ENCODE data around the gene EREG.

EREG gene

DNA sequence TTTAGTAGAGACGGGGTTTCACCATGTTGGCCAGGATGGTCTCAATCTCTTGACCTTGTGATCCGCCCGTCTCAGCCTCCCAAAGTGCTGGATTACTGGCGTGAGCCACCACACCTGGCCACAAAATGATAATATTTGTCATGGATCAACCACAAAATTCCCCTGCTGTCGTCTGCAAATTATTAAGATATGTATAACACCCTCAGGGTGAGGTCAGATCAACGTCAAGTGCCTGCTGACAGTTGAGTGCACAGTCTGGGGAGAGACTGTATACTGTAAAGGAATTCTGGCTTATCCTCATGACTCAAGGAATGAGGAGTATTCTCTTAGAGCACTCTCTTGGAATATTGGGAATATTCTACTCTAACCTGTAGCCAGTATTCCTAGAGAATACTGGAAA is 45.5 kb upstream of the EREG start:
- DNase-seq: no peak
- Histone ChIP-seq H2BK15ac (replicated peaks; ENCODE audit: low read depth) (no peak overlapping the region), H3K4me3 (ENCODE audit: low read length) (no peak overlapping the region), H4K8ac (ENCODE audit: low read depth, low read length) (no peak overlapping the region), H2BK120ac (ENCODE audit: low read depth, low read length) (no peak overlapping the region), H3K27ac (ENCODE audit: low read depth, low read length) (no peak overlapping the region), H3K4ac (ENCODE audit: low read depth, low read length) (no peak overlapping the region), H3K79me2 (ENCODE audit: control insufficient read depth, insufficient read depth, low read length) (no peaks in the 10 kb centered on the region), H3K4me2 (ENCODE audit: low read length) (no peak overlapping the region), H2BK5ac (ENCODE audit: low read length) (no peak overlapping the region), H3K23ac (ENCODE audit: low read length) (no peak overlapping the region), H2AK5ac (ENCODE audit: low read length) (no peak overlapping the region), H4K5ac (ENCODE audit: low read length) (no peak overlapping the region), H3K79me1 (ENCODE audit: low read length) (no peaks in the 10 kb centered on the region), H3K36me3 (ENCODE audit: control insufficient read depth, insufficient read depth, low read length) (no peaks in the 10 kb centered on the region), H3K9ac (ENCODE audit: low read length) (no peak overlapping the region), H3K56ac (ENCODE audit: low read length) (no peak overlapping the region), H3K18ac (ENCODE audit: low read length) (no peak overlapping the region), H3K4me1 (ENCODE audit: control insufficient read depth, low read depth, low read length) (no peaks in the 10 kb centered on the region), H3K27me3 (ENCODE audit: insufficient read depth, low read length, poor library complexity) (no peaks in the 10 kb centered on the region)
- WGBS (ENCODE audit: extremely low coverage, insufficient coverage, low lambda C conversion rate): no CpG with 5 or more reads among the region's 6 CpGs

DNA sequence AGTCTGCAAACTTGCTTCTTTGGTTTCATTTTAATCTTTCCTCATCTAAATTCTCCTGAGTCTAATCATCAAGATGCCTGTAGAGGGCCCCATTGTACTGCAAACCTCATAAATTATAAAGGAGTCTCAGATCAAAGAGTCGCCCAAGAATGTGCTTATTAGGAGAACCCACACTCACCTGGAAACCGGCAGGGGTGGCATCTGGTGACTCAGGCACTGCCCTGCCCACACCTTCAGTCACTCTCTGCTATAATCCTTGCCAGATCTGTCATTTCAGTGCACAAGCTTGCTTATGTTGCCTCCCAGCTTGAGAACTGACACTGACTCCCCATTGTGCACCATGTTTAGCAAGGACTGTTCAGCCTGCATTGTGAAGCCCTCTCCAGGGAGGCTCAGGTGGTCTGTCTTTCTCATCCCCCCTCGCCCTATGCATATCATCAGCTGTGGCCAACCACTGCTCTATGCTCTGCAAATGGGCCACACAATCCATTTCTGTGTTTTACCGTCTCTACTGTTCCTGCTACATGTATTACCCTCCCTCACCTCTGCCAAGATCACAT is 44.3 kb upstream of the EREG start:
- Histone ChIP-seq H2BK120ac (ENCODE audit: low read depth, low read length) (no peak overlapping the region), H4K5ac (ENCODE audit: low read length) (no peak overlapping the region), H3K79me2 (ENCODE audit: control insufficient read depth, insufficient read depth, low read length) (no peaks in the 10 kb centered on the region), H2AK5ac (ENCODE audit: low read length) (no peak overlapping the region), H4K8ac (ENCODE audit: low read depth, low read length) (no peak overlapping the region), H3K4me3 (ENCODE audit: low read length) (no peak overlapping the region), H3K27me3 (ENCODE audit: insufficient read depth, low read length, poor library complexity) (no peaks in the 10 kb centered on the region), H3K4ac (ENCODE audit: low read depth, low read length) (no peak overlapping the region), H3K79me1 (ENCODE audit: low read length) (no peaks in the 10 kb centered on the region), H3K4me2 (ENCODE audit: low read length) (no peak overlapping the region), H3K27ac (ENCODE audit: low read depth, low read length) (no peak overlapping the region), H3K4me1 (ENCODE audit: control insufficient read depth, low read depth, low read length) (no peaks in the 10 kb centered on the region), H2BK15ac (replicated peaks; ENCODE audit: low read depth) (no peak overlapping the region), H3K56ac (ENCODE audit: low read length) (no peak overlapping the region), H3K23ac (ENCODE audit: low read length) (no peak overlapping the region), H3K9ac (ENCODE audit: low read length) (no peak overlapping the region), H2BK5ac (ENCODE audit: low read length) (no peak overlapping the region), H3K36me3 (ENCODE audit: control insufficient read depth, insufficient read depth, low read length) (no peaks in the 10 kb centered on the region), H3K18ac (ENCODE audit: low read length) (no peak overlapping the region)
- DNase-seq: peak; percentile 87
- WGBS (ENCODE audit: extremely low coverage, insufficient coverage, low lambda C conversion rate): no CpG with 5 or more reads among the region's 4 CpGs

- Histone ChIP-seq H3K27me3 (ENCODE audit: insufficient read depth, low read length, poor library complexity) (no peaks in the 10 kb centered on the region), H3K27ac (ENCODE audit: low read depth, low read length) (no peak overlapping the region), H2BK15ac (replicated peaks; ENCODE audit: low read depth) (no peak overlapping the region), H3K18ac (ENCODE audit: low read length) (no peak overlapping the region), H3K79me1 (ENCODE audit: low read length) (no peaks in the 10 kb centered on the region), H2BK120ac (ENCODE audit: low read depth, low read length) (no peak overlapping the region), H4K8ac (ENCODE audit: low read depth, low read length) (no peak overlapping the region), H2BK5ac (ENCODE audit: low read length) (no peak overlapping the region), H3K4me1 (ENCODE audit: control insufficient read depth, low read depth, low read length) (no peaks in the 10 kb centered on the region), H3K9ac (ENCODE audit: low read length) (no peak overlapping the region), H3K4ac (ENCODE audit: low read depth, low read length) (no peak overlapping the region), H3K23ac (ENCODE audit: low read length) (no peak overlapping the region), H3K36me3 (ENCODE audit: control insufficient read depth, insufficient read depth, low read length) (no peaks in the 10 kb centered on the region), H3K4me3 (ENCODE audit: low read length) (no peak overlapping the region), H3K56ac (ENCODE audit: low read length) (no peak overlapping the region), H3K4me2 (ENCODE audit: low read length) (no peak overlapping the region), H4K5ac (ENCODE audit: low read length) (no peak overlapping the region), H3K79me2 (ENCODE audit: control insufficient read depth, insufficient read depth, low read length) (no peaks in the 10 kb centered on the region), H2AK5ac (ENCODE audit: low read length) (no peak overlapping the region)
- no peak for DNase-seq
- no CpG with 5 or more reads among the region's 3 CpGs for WGBS (ENCODE audit: extremely low coverage, insufficient coverage, low lambda C conversion rate)
These were observed 42.6 kb upstream of the EREG start for GRCh38 chr4:74322301-74322700.

- H3K4me2 ChIP-seq (ENCODE audit: low read length): no peak overlapping the region
- H3K4me1 ChIP-seq (ENCODE audit: control insufficient read depth, low read depth, low read length): no peaks in the 10 kb centered on the region
- no peak for DNase-seq
- H3K9ac ChIP-seq (ENCODE audit: low read length): no peak overlapping the region
- no peaks in the 10 kb centered on the region for H3K36me3 ChIP-seq (ENCODE audit: control insufficient read depth, insufficient read depth, low read length)
- no peak overlapping the region for H3K23ac ChIP-seq (ENCODE audit: low read length)
- no peak overlapping the region for H4K8ac ChIP-seq (ENCODE audit: low read depth, low read length)
- H3K27me3 ChIP-seq (ENCODE audit: insufficient read depth, low read length, poor library complexity): no peaks in the 10 kb centered on the region
- no peak overlapping the region for H2BK120ac ChIP-seq (ENCODE audit: low read depth, low read length)
- no peak overlapping the region for H2BK5ac ChIP-seq (ENCODE audit: low read length)
- H3K4me3 ChIP-seq (ENCODE audit: low read length): no peak overlapping the region
- no peak overlapping the region for H3K18ac ChIP-seq (ENCODE audit: low read length)
- H3K27ac ChIP-seq (ENCODE audit: low read depth, low read length): no peak overlapping the region
- H3K56ac ChIP-seq (ENCODE audit: low read length): no peak overlapping the region
- no peak overlapping the region for H2AK5ac ChIP-seq (ENCODE audit: low read length)
- WGBS (ENCODE audit: extremely low coverage, insufficient coverage, low lambda C conversion rate): no CpG with 5 or more reads among the region's 4 CpGs
- H4K5ac ChIP-seq (ENCODE audit: low read length): no peak overlapping the region
- H2BK15ac ChIP-seq (replicated peaks; ENCODE audit: low read depth): no peak overlapping the region
- H3K79me2 ChIP-seq (ENCODE audit: control insufficient read depth, insufficient read depth, low read length): no peaks in the 10 kb centered on the region
- no peak overlapping the region for H3K4ac ChIP-seq (ENCODE audit: low read depth, low read length)
- H3K79me1 ChIP-seq (ENCODE audit: low read length): no peaks in the 10 kb centered on the region
These were observed 41.3 kb upstream of the EREG start for GRCh38 chr4:74323663-74324062.

DNA sequence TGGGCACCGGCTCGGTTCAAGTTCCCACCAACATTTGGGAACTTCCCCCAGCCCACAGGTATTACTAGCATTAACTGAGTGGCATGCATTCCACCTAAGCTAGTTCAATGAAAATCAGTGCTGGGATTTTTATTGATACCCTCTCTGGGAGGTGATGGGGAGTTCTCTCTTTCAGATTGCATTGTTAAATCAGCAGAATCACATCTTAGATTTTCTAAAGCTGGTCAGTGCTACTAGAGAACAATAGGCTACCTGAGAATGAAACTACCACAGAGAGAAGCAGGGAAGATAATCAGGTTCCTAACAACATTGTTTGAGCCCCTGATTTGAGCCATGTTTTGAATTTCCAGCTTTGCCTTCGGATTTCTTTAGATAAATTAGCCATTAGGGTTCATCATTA is 40.7 kb upstream of the EREG start:
- no peak for DNase-seq
- no CpG with 5 or more reads among the region's 3 CpGs for WGBS (ENCODE audit: extremely low coverage, insufficient coverage, low lambda C conversion rate)
- H3K4ac ChIP-seq (ENCODE audit: low read depth, low read length): no peak overlapping the region

GRCh38 chr4:74325886-74326285 is 39.1 kb upstream of the EREG start:
- Histone ChIP-seq H3K18ac (ENCODE audit: low read length) (no peak overlapping the region), H3K79me1 (ENCODE audit: low read length) (no peaks in the 10 kb centered on the region), H2AK5ac (ENCODE audit: low read length) (no peak overlapping the region), H3K4ac (ENCODE audit: low read depth, low read length) (no peak overlapping the region), H4K5ac (ENCODE audit: low read length) (no peak overlapping the region), H3K4me3 (ENCODE audit: low read length) (no peak overlapping the region), H2BK120ac (ENCODE audit: low read depth, low read length) (no peak overlapping the region), H2BK5ac (ENCODE audit: low read length) (no peak overlapping the region), H4K8ac (ENCODE audit: low read depth, low read length) (no peak overlapping the region), H2BK15ac (replicated peaks; ENCODE audit: low read depth) (no peak overlapping the region), H3K27me3 (ENCODE audit: insufficient read depth, low read length, poor library complexity) (no peaks in the 10 kb centered on the region), H3K4me2 (ENCODE audit: low read length) (no peak overlapping the region), H3K9ac (ENCODE audit: low read length) (no peak overlapping the region), H3K27ac (ENCODE audit: low read depth, low read length) (no peak overlapping the region), H3K4me1 (ENCODE audit: control insufficient read depth, low read depth, low read length) (no peaks in the 10 kb centered on the region), H3K79me2 (ENCODE audit: control insufficient read depth, insufficient read depth, low read length) (no peaks in the 10 kb centered on the region), H3K36me3 (ENCODE audit: control insufficient read depth, insufficient read depth, low read length) (no peaks in the 10 kb centered on the region), H3K56ac (ENCODE audit: low read length) (no peak overlapping the region), H3K23ac (ENCODE audit: low read length) (no peak overlapping the region)
- WGBS (ENCODE audit: extremely low coverage, insufficient coverage, low lambda C conversion rate): no CpG with 5 or more reads among the region's 2 CpGs
- no peak for DNase-seq

More for the DNA sequence above, 40.7 kb upstream of the EREG start:
- no peak overlapping the region for H2AK5ac ChIP-seq (ENCODE audit: low read length)
- no peak overlapping the region for H3K4me3 ChIP-seq (ENCODE audit: low read length)
- H3K27ac ChIP-seq (ENCODE audit: low read depth, low read length): no peak overlapping the region
- no peak overlapping the region for H3K9ac ChIP-seq (ENCODE audit: low read length)
- no peaks in the 10 kb centered on the region for H3K27me3 ChIP-seq (ENCODE audit: insufficient read depth, low read length, poor library complexity)
- H2BK120ac ChIP-seq (ENCODE audit: low read depth, low read length): no peak overlapping the region
- H3K4me2 ChIP-seq (ENCODE audit: low read length): no peak overlapping the region
- no peak overlapping the region for H2BK15ac ChIP-seq (replicated peaks; ENCODE audit: low read depth)
- no peak overlapping the region for H4K8ac ChIP-seq (ENCODE audit: low read depth, low read length)
- no peaks in the 10 kb centered on the region for H3K4me1 ChIP-seq (ENCODE audit: control insufficient read depth, low read depth, low read length)
- no peak overlapping the region for H4K5ac ChIP-seq (ENCODE audit: low read length)
- H3K36me3 ChIP-seq (ENCODE audit: control insufficient read depth, insufficient read depth, low read length): no peaks in the 10 kb centered on the region
- no peaks in the 10 kb centered on the region for H3K79me2 ChIP-seq (ENCODE audit: control insufficient read depth, insufficient read depth, low read length)
- H2BK5ac ChIP-seq (ENCODE audit: low read length): no peak overlapping the region
- H3K56ac ChIP-seq (ENCODE audit: low read length): no peak overlapping the region
- no peaks in the 10 kb centered on the region for H3K79me1 ChIP-seq (ENCODE audit: low read length)
- H3K23ac ChIP-seq (ENCODE audit: low read length): no peak overlapping the region
- no peak overlapping the region for H3K18ac ChIP-seq (ENCODE audit: low read length)

All from mesendoderm (in vitro differentiated cells).